HCT116 (cell line): Measurements from ENCODE around the gene IFT25. TPM values are rescaled to one million over a fixed set of nuclear protein-coding genes. Genes with fewer than 3 reads are reported as not detected.

Experiments used
- ATAC-seq: fragments of 200-7000 bp; cut with Tn5 transposase; 2 replicates; pipeline ENCODE4 v1.9.1; 2020; ENCODE audit warnings: mild to moderate bottlenecking, moderate library complexity
- BruUV-seq: library from RNA; stranded (reverse); fragments of 400-500 nt; replicated peaks from 2 replicates; lab custom pipeline; 2021; lab: Mats Ljungman, UMichigan
- CTCF ChIA-PET: fragments of 300-600 bp; sonication (Branson Sonifier 250); formaldehyde crosslinking; loops from one replicate; lab custom pipeline; 2021; ENCODE audit warnings: antibody characterized with exemption; lab: Charles Lee
- POLR2A ChIA-PET: fragments of 300-600, 350-600 bp; sonication (Branson Sonifier 250); formaldehyde crosslinking; loops from one replicate; lab custom pipeline; 2021; ENCODE audit warnings: antibody characterized with exemption; lab: Charles Lee
- RAD21 ChIA-PET, 2 experiments: fragments of 300-600 bp; sonication (Branson Sonifier 250); formaldehyde crosslinking; loops; one replicate each; lab custom pipeline; 2023; ENCODE audit warnings: low total read pairs in 2 of 2; ENCODE audit not compliant: uncharacterized antibody in 2 of 2, unreplicated experiment in 2 of 2, low non-redundant PET in 1 of 2; lab: Charles Lee
- DNase-seq: peaks from one replicate; pipeline ENCODE4 v3.0.0-alpha.2; 2010; ENCODE audit warnings: low read depth, low spot score
- H2AFZ ChIP-seq: fragments of 200-600 bp; shearing (Covaris generic), sonication (generic); 2 replicates; pipeline ENCODE4 v1.6.1; 2017; ENCODE audit warnings: low read depth, mixed run types, mixed read lengths, antibody characterized with exemption, low read length; ENCODE audit not compliant: poor library complexity, severe bottlenecking
- H3K27ac ChIP-seq: 2 replicates; pipeline ENCODE4 v1.5.1; 2012; ENCODE audit warnings: low read depth, low read length
- H3K27me3 ChIP-seq: fragments of 200-600 bp; sonication (generic); 2 replicates; pipeline ENCODE4 v1.6.1; 2016; ENCODE audit warnings: mixed run types, low read length, mixed read lengths; ENCODE audit not compliant: insufficient read depth
- H3K36me3 ChIP-seq, 2 experiments: fragments of 200-500 bp in 1 of 2; fragments of 200-600 bp in 1 of 2; sonication (Bioruptor generic) in 1 of 2; sonication (generic) in 1 of 2; 2 replicates each; pipeline versions ENCODE4 v1.5.1 to v1.6.1; 2014 to 2016; ENCODE audit warnings: low read length in 2 of 2, inconsistent platforms in 1 of 2, mixed read lengths in 1 of 2, mixed run types in 1 of 2; ENCODE audit not compliant: insufficient read depth in 2 of 2, control insufficient read depth in 1 of 2
- H3K4me1 ChIP-seq, 2 experiments: fragments of 200-600 bp in 1 of 2; sonication (generic) in 1 of 2; 2 replicates each; pipeline versions ENCODE4 v1.5.1 to v1.6.1; 2012 to 2017; ENCODE audit warnings: low read length in 2 of 2, inconsistent platforms in 1 of 2, mild to moderate bottlenecking in 1 of 2, mixed read lengths in 1 of 2, mixed run types in 1 of 2, moderate library complexity in 1 of 2; ENCODE audit not compliant: insufficient read depth in 2 of 2, control insufficient read depth in 1 of 2
- H3K4me2 ChIP-seq: fragments of 200-600 bp; sonication (generic); 2 replicates; pipeline ENCODE4 v1.6.1; 2017; ENCODE audit warnings: mixed run types, low read length, mixed read lengths
- H3K4me3 ChIP-seq, 2 experiments: fragments of 200-600 bp in 1 of 2; sonication (generic) in 1 of 2; replicated peaks in 1 of 2; 2 replicates each; pipeline ENCODE4 v1.5.1; 2011 to 2016; ENCODE audit warnings: low read length in 2 of 2, control low read depth in 1 of 2, low read depth in 1 of 2, mild to moderate bottlenecking in 1 of 2, mixed read lengths in 1 of 2, mixed run types in 1 of 2
- H3K79me2 ChIP-seq: fragments of 200-600 bp; sonication (generic); 2 replicates; pipeline ENCODE4 v1.6.1; 2017; ENCODE audit warnings: mild to moderate bottlenecking, mixed run types, low read length, moderate library complexity, mixed read lengths; ENCODE audit not compliant: insufficient read depth
- H3K9ac ChIP-seq: fragments of 200-600 bp; sonication (generic); 2 replicates; pipeline ENCODE4 v1.6.1; 2016; ENCODE audit warnings: low read length, mixed read lengths
- H3K9me2 ChIP-seq: fragments of 200-600 bp; sonication (generic), shearing (Covaris generic); 2 replicates; pipeline ENCODE4 v1.6.1; 2017; ENCODE audit warnings: mixed run types, mild to moderate bottlenecking, moderate library complexity; ENCODE audit not compliant: insufficient read depth
- H3K9me3 ChIP-seq, 2 experiments: fragments of 200-500 bp in 1 of 2; fragments of 200-600 bp in 1 of 2; sonication (Bioruptor generic) in 1 of 2; sonication (generic) in 1 of 2; 2 replicates each; pipeline ENCODE4 v1.6.1; 2014 to 2017; ENCODE audit warnings: low read length in 2 of 2, mixed read lengths in 2 of 2, inconsistent platforms in 1 of 2, low read depth in 1 of 2, mild to moderate bottlenecking in 1 of 2, mixed run types in 1 of 2, moderate library complexity in 1 of 2; ENCODE audit not compliant: control insufficient read depth in 1 of 2, insufficient read depth in 1 of 2
- H4K20me1 ChIP-seq: fragments of 200-600 bp; sonication (generic), shearing (Covaris generic); 2 replicates; pipeline ENCODE4 v1.6.1; 2017; ENCODE audit warnings: mixed run types, mild to moderate bottlenecking, moderate library complexity; ENCODE audit not compliant: insufficient read depth
- CBX3 ChIP-seq: IDR thresholded peaks from 2 replicates; pipeline ENCODE4 v1.6.1; 2012; ENCODE audit warnings: low read depth
- EZH2phosphoT487 ChIP-seq: fragments of 200-600 bp; IDR thresholded peaks from 2 replicates; pipeline ENCODE4 v1.6.1; 2018; ENCODE audit warnings: antibody characterized with exemption, borderline replicate concordance
- JUND ChIP-seq: IDR thresholded peaks from 2 replicates; pipeline ENCODE4 v1.6.1; 2012
- MAX ChIP-seq: IDR thresholded peaks from 2 replicates; pipeline ENCODE4 v1.6.1; 2012
- POLR2AphosphoS5 ChIP-seq: IDR thresholded peaks from 2 replicates; pipeline ENCODE4 v1.6.1; 2011; ENCODE audit warnings: mild to moderate bottlenecking, low read depth, low read length, moderate library complexity
- RAD21 ChIP-seq: IDR thresholded peaks from 2 replicates; pipeline ENCODE4 v1.6.1; 2012; ENCODE audit warnings: low read depth, mild to moderate bottlenecking
- REST ChIP-seq: IDR thresholded peaks from 2 replicates; pipeline ENCODE4 v1.6.1; 2012; ENCODE audit warnings: low read depth
- TCF7L2 ChIP-seq: IDR thresholded peaks from 2 replicates; pipeline ENCODE4 v1.7.0; 2011; ENCODE audit warnings: borderline replicate concordance, inconsistent platforms; ENCODE audit not compliant: insufficient read depth, insufficient read length; ENCODE audit errors: extremely low read depth
- YY1 ChIP-seq: IDR thresholded peaks from 2 replicates; pipeline ENCODE4 v1.6.1; 2011; ENCODE audit warnings: low read length, low read depth, moderate library complexity, mild to moderate bottlenecking; ENCODE audit not compliant: insufficient replicate concordance; ENCODE audit errors: extremely low read depth
- ZFX ChIP-seq: fragments of 450-650 bp; IDR thresholded peaks from 2 replicates; pipeline ENCODE4 v1.6.1; 2017
- intact Hi-C: fragments of 100-400 bp; cut with micrococcal nuclease; formaldehyde crosslinking; loops from 2 replicates; pipeline ENCODE4 v1.10.0; 2022
- total RNA-seq: library from RNA; stranded (reverse); gene quantifications from one replicate; pipeline ENCODE4 v1.2.1, GENCODE V29; 2021; ENCODE audit not compliant: unreplicated experiment
- TF ChIP-seq, protein P1 (sequence below): IDR thresholded peaks from 2 replicates; pipeline ENCODE4 v1.6.1; 2012
- TF ChIP-seq, protein P2 (sequence below), 3 experiments: fragments of 200-600 bp in 1 of 3; sonication (generic) in 1 of 3; IDR thresholded peaks in 2 of 3; conservative IDR thresholded peaks in 1 of 3; 2 replicates each; pipeline ENCODE4 v1.5.1; 2012 to 2017; ENCODE audit warnings: low read depth in 2 of 3, low read length in 2 of 3, antibody characterized with exemption in 1 of 3, borderline replicate concordance in 1 of 3, control low read depth in 1 of 3, mild to moderate bottlenecking in 1 of 3, mixed read lengths in 1 of 3, mixed run types in 1 of 3, moderate library complexity in 1 of 3; ENCODE audit not compliant: insufficient read depth in 1 of 3

Gene IFT25
- total RNA-seq, 1 experiment from 2014 or later = 45.1 TPM

GRCh38 chr1:53938136-53938830 is 7.2 kb downstream of the IFT25 start:
- Histone ChIP-seq H3K9me2 (no peaks in the 10 kb centered on the region), H3K4me1 (peaks cover 0 to 8% of the 10 kb centered on the region in 2 experiments; a peak in 2 of 4 replicates), H3K27me3 (no peaks in the 10 kb centered on the region), H3K36me3 (peaks cover 5 to 9% of the 10 kb centered on the region in 2 experiments; a peak in 2 of 4 replicates), H3K9ac (no peak overlapping the region), H3K27ac (no peak overlapping the region), H3K9me3 (peaks cover 6% of the 10 kb centered on the region in 2 experiments; a peak in 3 of 4 replicates), H3K4me2 (no peak overlapping the region), H3K4me3 (no peak overlapping the region), H3K79me2 (peaks cover 30% of the 10 kb centered on the region), H4K20me1 (no peaks in the 10 kb centered on the region), H2AFZ (no peak overlapping the region)
- RAD21 ChIA-PET = no interaction called here
- ATAC-seq = no peak
- TF ChIP-seq CBX3 = no peak
- no peak for TF ChIP-seq JUND
- intact Hi-C loops = no loop called here
- no TSS peak for BruUV-seq
- POLR2A ChIA-PET = no interaction called here
- no peak for DNase-seq
- CTCF ChIA-PET = interaction anchor here (0.7 kb wide), 1 partner anchor 53 kb away, joined by 3 read pairs; no protein-coding TSS in a partner anchor

DNA sequence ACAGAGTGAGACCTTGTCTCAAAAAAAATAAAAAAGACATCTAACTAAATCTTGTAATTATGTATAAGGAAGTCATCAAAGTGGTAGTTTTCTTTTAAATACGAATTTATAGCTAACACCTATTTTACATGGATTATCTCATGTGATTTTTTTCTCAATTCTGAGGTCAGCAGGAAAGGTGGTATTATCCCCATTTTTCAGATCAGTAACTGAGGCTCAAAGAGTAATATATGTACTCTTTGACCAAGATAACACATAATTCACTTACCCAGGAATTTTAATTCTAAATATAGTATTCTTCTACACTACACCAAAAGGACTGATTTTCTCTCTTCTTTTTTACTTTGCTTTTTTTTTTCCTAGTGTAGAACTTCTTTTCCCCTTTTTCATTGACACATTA is 9.1 kb downstream of the IFT25 start:
- Histone ChIP-seq H2AFZ (no peak overlapping the region), H3K9ac (no peak overlapping the region), H3K27ac (no peak overlapping the region), H3K4me3 (no peak overlapping the region), H3K36me3 (peaks cover 5 to 11% of the 10 kb centered on the region in 2 experiments; a peak in 2 of 4 replicates), H3K27me3 (no peaks in the 10 kb centered on the region), H3K79me2 (peaks cover 16% of the 10 kb centered on the region), H3K9me3 (peaks cover 6 to 11% of the 10 kb centered on the region in 2 experiments; a peak in 3 of 4 replicates), H3K9me2 (no peaks in the 10 kb centered on the region), H3K4me1 (no peaks in the 10 kb centered on the region), H3K4me2 (no peak overlapping the region), H4K20me1 (no peaks in the 10 kb centered on the region)
- BruUV-seq = no TSS peak
- ChIA-PET RAD21 (no interaction called here), CTCF (no interaction called here), POLR2A (no interaction called here)
- intact Hi-C loops = no loop called here
- ATAC-seq (no peak), DNase-seq (no peak)
- TF ChIP-seq POLR2AphosphoS5 (no peak), ZFX (no peak), TCF7L2 (no peak), REST (no peak), EZH2phosphoT487 (no peak), MAX (no peak), RAD21 (no peak), JUND (no peak), YY1 (no peak)
- TF ChIP-seq, protein P1, sequence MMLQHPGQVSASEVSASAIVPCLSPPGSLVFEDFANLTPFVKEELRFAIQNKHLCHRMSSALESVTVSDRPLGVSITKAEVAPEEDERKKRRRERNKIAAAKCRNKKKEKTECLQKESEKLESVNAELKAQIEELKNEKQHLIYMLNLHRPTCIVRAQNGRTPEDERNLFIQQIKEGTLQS = no peak
- TF ChIP-seq, protein P2, sequence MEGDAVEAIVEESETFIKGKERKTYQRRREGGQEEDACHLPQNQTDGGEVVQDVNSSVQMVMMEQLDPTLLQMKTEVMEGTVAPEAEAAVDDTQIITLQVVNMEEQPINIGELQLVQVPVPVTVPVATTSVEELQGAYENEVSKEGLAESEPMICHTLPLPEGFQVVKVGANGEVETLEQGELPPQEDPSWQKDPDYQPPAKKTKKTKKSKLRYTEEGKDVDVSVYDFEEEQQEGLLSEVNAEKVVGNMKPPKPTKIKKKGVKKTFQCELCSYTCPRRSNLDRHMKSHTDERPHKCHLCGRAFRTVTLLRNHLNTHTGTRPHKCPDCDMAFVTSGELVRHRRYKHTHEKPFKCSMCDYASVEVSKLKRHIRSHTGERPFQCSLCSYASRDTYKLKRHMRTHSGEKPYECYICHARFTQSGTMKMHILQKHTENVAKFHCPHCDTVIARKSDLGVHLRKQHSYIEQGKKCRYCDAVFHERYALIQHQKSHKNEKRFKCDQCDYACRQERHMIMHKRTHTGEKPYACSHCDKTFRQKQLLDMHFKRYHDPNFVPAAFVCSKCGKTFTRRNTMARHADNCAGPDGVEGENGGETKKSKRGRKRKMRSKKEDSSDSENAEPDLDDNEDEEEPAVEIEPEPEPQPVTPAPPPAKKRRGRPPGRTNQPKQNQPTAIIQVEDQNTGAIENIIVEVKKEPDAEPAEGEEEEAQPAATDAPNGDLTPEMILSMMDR (IDR thresholded peaks at IDR 0.05 in 2 of 3, conservative IDR thresholded peaks at IDR 0.05 in 1 of 3; ENCODE audit: borderline replicate concordance in 1 of 3, insufficient read depth in 1 of 3, low read depth in 2 of 3, low read length in 2 of 3) = no peak
